HepG2 (cell line): ENCODE results near the gene APOA1. TPM values are rescaled to one million over a fixed set of nuclear protein-coding genes. Genes with fewer than 3 reads are reported as not detected.

Experiments
- BATF2 ChIP-seq: sonication (generic); formaldehyde crosslinking; IDR thresholded peaks from 2 replicates; pipeline ENCODE4 v1.8.0; 2022; ENCODE audit warnings: mild to moderate bottlenecking, missing genetic modification reagents, moderate library complexity
- ETS1 ChIP-seq: sonication (generic); formaldehyde crosslinking; IDR thresholded peaks from 2 replicates; pipeline ENCODE4 v1.4.0; 2020; ENCODE audit warnings: missing genetic modification reagents
- HMG20A ChIP-seq: IDR thresholded peaks from 2 replicates; pipeline ENCODE4 v1.6.1; 2016; ENCODE audit warnings: borderline replicate concordance
- JUND ChIP-seq: sonication (generic); formaldehyde crosslinking; IDR thresholded peaks from 2 replicates; pipeline ENCODE4 v1.8.0; 2022; ENCODE audit warnings: mild to moderate bottlenecking, missing genetic modification reagents
- LRRFIP1 ChIP-seq: sonication (generic); formaldehyde crosslinking; conservative IDR thresholded peaks from 2 replicates; pipeline ENCODE4 v1.4.0; 2020; ENCODE audit warnings: missing genetic modification reagents
- MAFG ChIP-seq: sonication (generic); formaldehyde crosslinking; IDR thresholded peaks from 2 replicates; pipeline ENCODE4 v1.5.1; 2020; ENCODE audit warnings: mild to moderate bottlenecking, missing genetic modification reagents
- SOX13 ChIP-seq, 3 experiments: fragments of 450-650 bp in 1 of 3; sonication (generic) in 1 of 3; formaldehyde crosslinking in 1 of 3; IDR thresholded peaks in 2 of 3; conservative IDR thresholded peaks in 1 of 3; 2 replicates each; pipeline versions ENCODE4 v1.5.0 to v1.6.1; 2016 to 2020; ENCODE audit warnings: antibody characterized with exemption in 1 of 3, mild to moderate bottlenecking in 1 of 3, missing compliant biosample characterization in 1 of 3, missing genetic modification reagents in 1 of 3, moderate library complexity in 1 of 3
- SP1 ChIP-seq, 2 experiments: fragments of 450-650 bp in 1 of 2; sonication (generic) in 1 of 2; formaldehyde crosslinking in 1 of 2; IDR thresholded peaks; 2 replicates each; pipeline versions ENCODE4 v1.4.0 to v1.6.1; 2016 to 2020; ENCODE audit warnings: missing genetic modification reagents in 1 of 2
- SRSF1 ChIP-seq: fragments of 200-400 bp; formaldehyde crosslinking; optimal IDR thresholded peaks from 2 replicates; pipeline ENCODE3; 2017; ENCODE audit warnings: mild to moderate bottlenecking, low read depth, low read length, moderate library complexity
- SRY ChIP-seq: sonication (generic); formaldehyde crosslinking; IDR thresholded peaks from 2 replicates; pipeline ENCODE4 v1.8.0; 2022; ENCODE audit warnings: mild to moderate bottlenecking, missing genetic modification reagents
- THAP11 ChIP-seq: IDR thresholded peaks from 2 replicates; pipeline ENCODE4 v1.6.1; 2016; ENCODE audit warnings: missing biosample characterization, missing genetic modification reagents
- THAP9 ChIP-seq: sonication (generic); formaldehyde crosslinking; IDR thresholded peaks from 2 replicates; pipeline ENCODE4; 2020; ENCODE audit warnings: missing genetic modification reagents, mild to moderate bottlenecking, borderline replicate concordance
- ZBTB20 ChIP-seq: sonication (generic); formaldehyde crosslinking; IDR thresholded peaks from 2 replicates; pipeline ENCODE4 v1.8.1; 2023; ENCODE audit warnings: missing genetic modification reagents, low read depth, mild to moderate bottlenecking, borderline replicate concordance
- ZNF382 ChIP-seq: sonication (generic); formaldehyde crosslinking; IDR thresholded peaks from 2 replicates; pipeline ENCODE4 v1.5.0; 2020; ENCODE audit warnings: missing genetic modification reagents, mild to moderate bottlenecking, borderline replicate concordance
- ZNF512B ChIP-seq: sonication (generic); formaldehyde crosslinking; IDR thresholded peaks from 2 replicates; pipeline ENCODE4 v1.5.1; 2020; ENCODE audit warnings: missing genetic modification reagents, mild to moderate bottlenecking, borderline replicate concordance
- ZNF563 ChIP-seq: sonication (generic); formaldehyde crosslinking; IDR thresholded peaks from 2 replicates; pipeline ENCODE4 v1.8.0; 2022; ENCODE audit warnings: mild to moderate bottlenecking, moderate library complexity, missing genetic modification reagents
- ZNF878 ChIP-seq: sonication (generic); formaldehyde crosslinking; IDR thresholded peaks from 2 replicates; pipeline ENCODE4 v1.8.1; 2023; ENCODE audit warnings: mild to moderate bottlenecking, missing genetic modification reagents, moderate library complexity
- polyA plus RNA-seq, 8 experiments: library from polyadenylated mRNA; depleted of rRNA in 3 of 8; stranded (reverse) in 7 of 8; unstranded in 1 of 8; fragments of >200 nt; fragmentation: Illumina TruSeq in 4 of 8; extraction: Trizol in 4 of 8; gene quantifications; 2 replicates each; pipeline versions ENCODE4 v1.2.1 to v1.2.3, GENCODE V29; 2011 to 2016; ENCODE audit warnings: low read depth in 4 of 8, missing spikeins in 1 of 8, mixed read lengths in 1 of 8; ENCODE audit not compliant: insufficient read depth in 1 of 8
- total RNA-seq, 5 experiments: library from RNA; depleted of rRNA; stranded (reverse); fragments of >200 nt; fragmentation: Illumina TruSeq; extraction: Trizol; gene quantifications; 2 replicates each; pipeline ENCODE4 v1.2.3, GENCODE V29; 2016; ENCODE audit warnings: low read depth in 1 of 5

Gene APOA1
- total and polyA plus RNA-seq, 2 of the 13 experiments (the other 11 are each of a cell fraction or from before 2014, with no cell fraction given): 1,973 to 5,485 TPM

- TF ChIP-seq LRRFIP1 (CRISPR knock-in tag): no peak
- no peak for TF ChIP-seq MAFG
- no peak for TF ChIP-seq HMG20A (CRISPR knock-in tag)
- TF ChIP-seq ZNF878 (CRISPR knock-in tag): no peak
- TF ChIP-seq SRSF1: peak; percentile 31
- no peak for TF ChIP-seq SRY
- TF ChIP-seq SP1 (IDR thresholded peaks at IDR 0.05): no peak
- no peak for TF ChIP-seq SP1 (CRISPR knock-in tag; IDR thresholded peaks at IDR 0.05)
- TF ChIP-seq ZNF382 (CRISPR knock-in tag): no peak
- no peak for TF ChIP-seq ZBTB20 (CRISPR knock-in tag)
- no peak for TF ChIP-seq JUND
- TF ChIP-seq SOX13 (IDR thresholded peaks at IDR 0.05): no peak
- TF ChIP-seq SOX13 (CRISPR knock-in tag; conservative IDR thresholded peaks at IDR 0.05 in 1 of 2, IDR thresholded peaks at IDR 0.05 in 1 of 2): peak in 1 of 2 experiments; percentile 49; a peak in 1 of 4 replicates
- TF ChIP-seq THAP11 (CRISPR knock-in tag): peak; percentile 39; the same call in 1 of the 2 replicates
- TF ChIP-seq THAP9 (CRISPR knock-in tag): peak; percentile 63; the same call in 1 of the 2 replicates
- TF ChIP-seq ETS1 (CRISPR knock-in tag): no peak
- peak; percentile 51; the same call in 1 of the 2 replicates for TF ChIP-seq ZNF563 (CRISPR knock-in tag)
- TF ChIP-seq BATF2 (CRISPR knock-in tag): no peak
- no peak for TF ChIP-seq ZNF512B (CRISPR knock-in tag)
Observed at GRCh38 chr11:116791002-116791812, 46.2 kb downstream of the APOA1 start (continued).
